NCI-H510A (cell line): ENCODE data around the gene HSPBP1.

Experiments used
- DNase-seq: peaks from one replicate; lab custom pipeline; 2025; lab: John Stamatoyannopoulos, UW

The HSPBP1 gene

DNA sequence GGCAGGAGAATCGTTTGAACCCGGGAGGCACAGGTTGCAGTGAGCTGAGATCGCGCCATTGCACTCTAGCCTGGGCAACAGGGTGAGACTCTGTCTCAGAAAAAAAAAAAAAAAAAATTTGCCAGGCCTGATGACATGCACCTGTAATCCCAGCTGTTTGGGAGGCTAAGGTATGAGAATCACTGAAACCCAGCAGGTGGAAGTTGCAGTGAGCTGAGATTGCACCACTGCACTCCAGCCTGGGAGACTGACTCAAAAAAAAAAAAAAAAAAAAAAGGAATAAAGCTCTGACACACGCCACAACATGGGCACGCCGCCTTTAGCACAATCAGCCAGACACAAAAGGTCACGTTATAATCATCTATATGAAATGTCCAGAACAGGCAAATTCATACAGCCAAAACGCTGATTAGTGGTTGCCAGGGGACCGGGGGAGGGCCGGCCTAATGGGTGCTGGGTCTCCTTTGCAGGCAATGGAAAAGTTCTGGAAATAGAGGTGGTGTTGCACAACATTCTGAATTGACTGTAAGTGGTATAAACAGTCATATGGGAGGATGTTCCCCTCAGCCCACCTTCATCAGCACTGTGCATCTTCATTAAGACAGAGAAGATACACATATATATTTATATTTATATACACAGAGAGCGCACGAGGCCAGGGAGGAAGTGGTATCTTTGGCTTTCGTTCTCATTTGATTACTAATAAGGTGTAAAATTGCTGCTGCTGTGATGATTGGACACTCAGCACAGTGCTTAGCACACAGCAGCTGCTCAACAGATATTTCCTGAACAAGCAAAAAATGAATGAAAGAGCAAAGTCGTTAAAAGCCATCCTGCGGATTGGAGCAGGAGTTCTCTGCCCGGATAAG lies 3.8 kb downstream of the HSPBP1 start:
- DNase-seq, result no peak

DNA sequence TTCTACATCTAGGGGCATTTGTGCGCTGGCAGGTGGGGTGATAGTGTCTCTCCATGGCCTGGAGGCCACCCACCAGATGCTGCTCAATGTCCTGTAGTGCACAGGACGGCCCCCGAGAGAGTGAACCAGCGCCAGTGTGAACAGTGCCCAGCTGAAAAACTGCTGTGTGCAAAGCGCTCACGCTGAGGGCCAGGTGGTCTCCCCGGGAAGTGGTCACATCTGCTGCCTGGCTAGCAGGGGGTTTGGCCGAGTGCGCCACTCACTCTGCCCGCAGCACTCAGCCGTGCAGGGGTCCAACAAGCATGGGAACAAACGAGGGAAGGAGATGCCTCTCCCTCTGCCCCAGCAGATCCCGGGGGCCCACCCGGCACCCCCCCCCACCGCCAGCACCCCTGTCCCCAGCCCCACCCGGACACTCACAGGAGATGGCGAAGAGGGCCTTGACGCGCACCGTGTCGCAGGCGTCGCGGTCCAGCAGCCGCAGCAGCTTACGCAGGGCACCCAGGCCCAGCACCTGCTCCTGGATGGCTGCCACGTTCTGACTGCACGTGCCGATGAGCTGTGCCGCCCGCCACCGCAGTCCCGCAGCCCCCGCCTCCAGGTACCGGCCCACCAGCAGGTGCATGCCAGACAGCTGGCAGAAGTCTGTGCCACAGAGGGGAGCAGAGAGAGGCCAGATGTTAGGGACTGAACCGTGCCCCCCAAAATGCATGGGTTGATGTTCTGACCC lies 5.8 kb downstream of the HSPBP1 start:
- DNase-seq, result no peak

DNA sequence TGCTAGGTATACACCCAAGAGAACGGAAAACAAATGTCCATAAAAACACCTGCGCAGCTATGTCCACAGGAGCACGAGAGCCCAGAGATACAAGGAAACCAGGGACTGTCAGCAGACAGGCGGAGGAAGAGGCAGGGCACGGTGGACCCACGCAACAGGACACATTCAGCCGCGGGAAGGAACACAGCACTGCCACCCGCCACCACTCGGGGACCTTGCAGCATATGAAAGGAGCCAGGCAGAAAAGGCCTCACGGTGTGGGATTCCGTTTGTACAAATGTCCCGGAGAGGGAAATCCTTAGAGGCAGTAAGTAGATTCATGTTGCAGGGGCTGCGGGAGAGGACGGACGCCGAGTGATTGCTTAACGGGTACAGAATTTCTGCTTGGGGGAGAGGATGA lies 7.8 kb downstream of the HSPBP1 start:
- DNase-seq, result no peak

DNA sequence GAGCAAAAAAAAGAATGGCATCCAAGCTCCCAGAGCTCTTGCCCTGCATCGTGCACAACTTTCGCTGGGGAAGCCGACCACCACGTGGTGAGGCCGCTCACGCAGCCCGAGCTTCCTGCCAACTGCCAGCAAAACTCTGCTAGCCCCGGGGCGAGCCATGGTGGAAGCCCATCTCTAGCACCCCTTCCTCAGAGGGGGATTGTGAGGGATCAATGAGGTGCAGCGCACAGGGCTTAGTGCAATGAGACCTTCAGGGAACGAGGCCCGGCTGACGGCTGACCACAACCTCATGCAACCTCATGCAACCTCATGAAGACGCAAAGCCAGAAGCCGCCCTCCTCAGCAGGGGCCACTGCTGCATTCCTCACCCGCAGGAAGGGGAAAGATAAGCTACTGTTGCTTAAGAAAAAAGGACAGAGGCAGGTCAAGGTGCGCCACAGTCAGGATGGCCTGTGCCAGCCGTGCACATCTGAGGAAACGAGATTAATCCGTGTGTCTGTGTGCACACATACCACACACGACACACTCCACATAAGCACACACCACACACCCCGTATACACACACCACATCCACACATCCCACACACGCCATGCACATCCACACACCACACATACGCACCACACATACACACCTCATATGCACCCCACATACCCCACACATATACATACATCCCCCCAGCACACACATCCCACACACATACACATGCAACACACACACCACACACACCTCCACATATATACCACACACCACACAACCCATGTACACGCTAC lies 9.6 kb downstream of the HSPBP1 start:
- no peak for DNase-seq

DNA sequence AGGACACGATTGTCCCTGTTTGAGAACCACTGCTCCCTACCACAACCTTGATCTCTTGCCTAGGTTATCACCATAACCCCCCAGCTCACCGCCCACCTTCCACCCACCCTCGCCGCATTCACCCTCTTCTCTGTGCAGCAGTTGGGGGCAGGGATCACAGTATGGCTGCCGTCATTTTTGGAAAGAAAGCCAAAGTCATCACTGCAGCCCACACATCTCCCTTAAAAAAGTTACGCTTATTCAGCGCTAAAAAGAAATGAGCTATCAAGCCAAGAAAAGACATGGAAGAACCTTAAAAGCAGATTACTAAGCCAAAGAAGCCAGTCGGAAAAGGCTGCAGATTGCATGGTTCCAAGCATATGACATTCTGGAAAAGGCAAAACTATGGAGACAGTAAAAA lies 10.6 kb downstream of the HSPBP1 start:
- no peak for DNase-seq

DNA sequence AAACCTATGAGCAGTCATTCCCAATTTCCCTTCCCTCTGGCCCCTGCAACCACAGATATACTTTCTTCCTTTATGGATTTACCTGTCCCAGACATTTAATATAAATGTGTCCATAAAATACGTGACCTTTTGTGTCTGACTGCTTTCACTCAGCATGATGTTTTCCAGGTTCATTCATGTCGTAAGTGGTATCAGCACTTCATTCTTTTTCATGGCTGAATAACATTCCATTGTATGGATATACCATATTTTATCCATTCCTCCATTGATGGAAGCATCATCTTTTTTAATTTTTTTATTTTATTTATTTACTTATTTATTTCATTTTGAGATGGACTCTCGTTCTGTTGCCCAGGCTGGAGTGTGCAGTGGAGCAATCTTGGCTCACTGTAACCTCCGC lies 13.1 kb downstream of the HSPBP1 start:
- no peak for DNase-seq

DNA sequence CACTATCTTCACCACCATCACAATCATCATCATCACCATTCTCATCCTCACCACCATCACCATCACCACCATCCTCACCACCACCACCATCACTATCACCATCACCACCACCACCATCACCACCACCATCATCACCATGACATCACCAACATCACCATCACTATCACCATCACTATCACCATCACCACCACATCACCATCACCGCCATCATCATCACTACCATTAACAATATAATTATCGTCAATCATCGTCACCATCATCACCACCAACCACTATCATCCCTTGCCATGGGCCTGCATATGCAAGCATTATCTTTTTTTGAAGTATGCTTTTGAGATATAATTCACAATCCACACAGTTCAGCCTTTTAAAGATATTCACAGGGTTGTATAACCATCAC lies 13.5 kb downstream of the HSPBP1 start:
- no peak for DNase-seq

DNA sequence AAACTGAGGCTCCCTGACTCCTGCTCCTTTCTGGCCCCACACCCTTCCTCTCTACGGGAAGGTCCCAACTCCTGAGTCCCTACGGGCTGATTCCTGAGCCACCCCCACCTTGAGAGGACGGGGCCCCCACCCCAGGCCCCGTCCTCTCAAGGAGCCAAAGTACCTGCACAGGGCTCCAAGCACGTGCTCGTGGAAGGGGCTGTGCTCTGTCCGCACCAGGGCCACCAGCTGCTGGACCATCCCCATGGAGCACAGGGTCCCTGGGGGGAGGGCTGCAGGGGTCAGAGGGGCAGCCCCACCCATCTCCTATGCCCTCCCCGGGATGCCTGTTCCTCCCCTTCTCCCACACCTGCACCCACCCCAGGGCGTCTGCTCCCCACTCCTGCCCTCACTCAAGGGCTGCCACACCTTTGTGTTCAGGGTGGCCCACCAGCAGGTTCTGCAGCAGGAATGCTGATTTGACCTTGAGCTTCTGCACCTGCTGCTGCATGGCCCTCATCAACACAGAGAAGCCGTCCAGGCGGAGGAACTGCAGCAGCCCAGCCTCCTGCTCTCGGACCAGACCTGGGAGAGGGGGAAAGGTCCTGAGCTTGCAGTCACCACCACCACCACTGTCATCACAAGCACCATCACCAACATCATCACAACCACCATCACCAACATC lies 14.1 kb downstream of the HSPBP1 start:
- DNase-seq, result no peak

DNA sequence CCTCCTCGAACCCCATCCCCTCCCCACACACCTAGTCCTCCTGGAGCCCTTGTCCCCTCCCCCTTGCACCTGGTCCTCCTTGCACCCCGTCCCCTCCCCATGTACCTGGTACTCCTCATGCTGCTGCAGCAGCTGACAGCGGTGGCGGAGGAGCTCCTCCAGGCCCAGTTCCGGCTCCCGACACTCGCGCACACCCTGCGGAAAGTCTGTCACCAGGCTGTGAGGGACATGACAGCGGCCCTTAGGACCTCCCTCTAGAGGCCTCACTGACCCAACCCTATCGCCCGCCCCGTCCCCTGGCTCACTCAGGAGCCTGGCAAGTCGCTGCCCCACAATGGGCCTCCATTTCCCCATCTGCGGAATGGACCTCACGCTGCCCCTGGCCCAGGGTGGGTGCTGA lies 14.7 kb downstream of the HSPBP1 start:
- no peak for DNase-seq

DNA sequence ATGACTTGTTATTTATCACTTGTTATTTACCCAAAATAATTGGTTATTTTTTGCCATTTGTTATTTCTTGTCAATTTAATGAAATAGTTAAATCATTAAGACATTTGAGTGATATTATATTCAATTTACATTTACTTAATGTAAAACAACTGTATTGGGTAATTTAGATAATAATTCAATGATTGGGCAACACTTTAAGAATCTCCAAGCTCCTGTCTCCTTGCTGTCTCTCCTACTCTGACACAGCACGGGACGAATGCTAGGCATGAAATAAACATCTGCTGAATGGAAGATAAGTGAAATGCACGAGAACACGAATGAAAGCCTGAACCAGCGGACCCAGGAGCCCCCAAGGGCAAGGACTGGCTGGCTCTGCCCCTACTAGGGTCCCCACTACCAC lies 15.4 kb downstream of the HSPBP1 start:
- DNase-seq, result no peak

DNA sequence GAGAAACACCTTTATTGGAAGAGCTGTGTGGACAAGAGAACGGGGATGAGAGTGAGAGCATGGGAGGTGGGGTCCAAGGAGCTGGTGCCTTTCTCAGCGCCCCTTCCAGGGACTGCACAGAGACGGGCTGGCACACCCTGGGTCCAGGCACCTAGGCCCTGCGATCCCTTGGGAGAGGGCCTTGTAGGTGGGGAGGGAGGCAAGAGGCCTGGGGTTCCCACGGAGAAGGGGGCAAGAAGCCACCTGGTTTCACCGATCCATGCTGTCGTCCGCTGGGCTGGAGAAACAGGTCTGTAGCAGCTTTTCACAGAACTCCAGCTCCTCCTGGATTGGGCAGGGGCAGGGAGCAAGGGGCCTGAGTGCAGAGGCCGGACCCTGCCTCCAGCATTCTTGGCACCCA lies 17.6 kb downstream of the HSPBP1 start:
- DNase-seq, result no peak

DNA sequence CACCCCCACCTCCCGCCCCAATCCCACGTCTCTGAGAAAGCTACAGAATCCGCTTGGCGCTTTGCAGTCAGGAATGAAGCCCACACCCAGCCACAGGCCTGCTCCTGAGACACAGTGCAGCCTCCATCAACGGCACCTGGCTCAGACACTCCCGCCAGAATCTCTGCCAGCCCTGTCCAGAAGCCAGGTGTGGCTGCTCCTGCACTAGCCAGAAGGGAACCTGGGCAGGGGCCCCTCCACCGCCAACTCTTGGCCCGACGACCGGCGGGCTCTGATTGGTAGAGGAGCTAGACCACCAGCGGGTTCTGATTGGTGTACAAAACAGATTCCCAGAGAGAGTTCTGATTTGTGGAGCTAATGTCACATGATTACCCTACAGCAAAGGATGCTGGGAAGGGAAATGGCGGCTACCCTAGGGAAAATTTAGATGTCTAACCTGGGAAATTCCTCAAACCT lies 18.2 kb downstream of the HSPBP1 start:
- no peak for DNase-seq

DNA sequence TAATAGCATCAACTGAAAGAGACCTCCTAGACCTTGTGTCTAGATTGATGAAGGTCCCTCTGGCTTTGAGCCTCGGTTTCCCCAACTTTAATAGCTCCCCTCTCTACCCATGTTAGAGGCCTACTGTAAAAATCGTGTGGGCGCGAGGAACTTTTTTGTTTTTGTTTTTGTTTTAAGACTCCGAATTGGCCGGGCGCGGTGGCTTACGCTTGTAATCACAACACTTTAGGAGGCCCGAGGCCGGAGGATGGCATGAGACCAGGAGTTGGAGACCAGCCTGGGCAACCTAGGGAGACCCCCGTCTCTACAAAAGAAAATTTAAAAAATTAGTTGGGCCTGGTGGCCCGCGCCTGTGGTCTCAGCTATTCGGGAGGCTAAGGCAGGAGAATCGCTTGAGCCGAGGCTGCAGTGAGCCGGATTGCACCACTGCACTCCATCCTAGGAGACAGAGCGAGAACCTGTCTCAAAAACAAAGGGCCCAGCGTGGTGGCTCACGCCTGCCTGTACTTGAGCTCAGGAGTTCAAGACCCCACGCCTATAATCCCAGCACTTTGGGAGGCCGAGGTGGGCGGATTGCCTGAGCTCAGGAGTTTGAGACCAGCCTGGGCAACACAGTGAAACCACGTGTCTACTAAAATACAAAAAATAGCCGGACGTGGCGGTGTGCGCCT lies 20.2 kb downstream of the HSPBP1 start:
- no peak for DNase-seq

DNA sequence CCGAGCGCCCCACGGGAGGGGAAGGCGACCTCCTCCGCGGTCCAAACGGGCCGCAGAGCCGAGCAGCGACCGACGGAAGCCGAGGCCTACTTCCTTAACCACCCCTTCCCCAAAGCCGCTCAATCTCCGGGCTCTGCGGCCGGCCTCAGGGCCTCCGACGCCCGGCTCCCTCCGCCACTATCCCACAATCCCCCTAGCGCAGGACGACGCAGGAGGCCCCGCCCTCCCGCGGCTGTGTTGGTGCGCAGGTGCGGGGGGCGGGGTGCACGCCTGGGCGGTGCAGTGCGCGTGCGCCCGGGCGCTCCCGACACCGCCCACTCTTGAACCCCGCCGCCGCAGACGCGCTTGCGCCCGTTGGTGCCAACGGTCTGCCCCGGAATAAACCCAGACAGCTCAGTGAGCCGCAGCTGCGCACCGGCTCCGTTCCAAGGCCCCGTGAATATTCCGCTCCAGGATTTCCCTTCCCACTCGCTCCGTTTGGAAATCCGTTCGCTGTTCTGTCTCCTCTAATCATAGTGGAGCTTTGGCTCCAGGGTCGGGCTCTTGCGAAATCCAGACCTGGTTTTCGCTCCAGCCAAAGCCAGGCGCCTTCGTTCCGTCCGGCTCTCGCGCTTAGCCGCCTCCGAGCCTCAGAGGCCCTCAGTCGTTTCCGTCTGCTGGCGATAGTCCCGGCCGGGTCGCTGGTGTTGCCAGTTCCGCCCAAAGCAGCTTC lies 20.9 kb downstream of the HSPBP1 start, which contains the start of gene PPP6R1:
Gene PPP6R1 (minus strand): TSS at position 190 of the 712 bp plus-strand sequence. CDS start 11,914 bp downstream, outside the sequence.
- DNase-seq, result peak; percentile 96

DNA sequence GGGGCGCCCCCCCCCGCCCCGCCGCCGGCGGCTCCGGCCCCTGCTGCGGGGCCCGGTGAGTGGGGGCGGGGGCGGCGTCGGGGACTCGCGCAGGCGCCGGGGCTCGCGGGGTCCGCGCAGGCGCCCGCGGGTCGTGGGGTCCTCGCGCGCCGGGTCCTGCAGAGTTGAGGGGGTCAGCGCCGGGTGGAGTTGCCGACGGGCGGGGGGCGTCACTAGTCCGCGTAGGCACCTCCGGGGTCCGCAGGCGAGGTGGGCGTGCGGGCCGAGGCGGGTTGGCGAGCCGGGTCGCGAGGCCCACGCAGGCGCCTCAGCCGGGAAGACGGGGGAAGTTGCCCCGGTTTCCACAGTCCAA lies 21.5 kb downstream of the HSPBP1 start:
- DNase-seq, result no peak

DNA sequence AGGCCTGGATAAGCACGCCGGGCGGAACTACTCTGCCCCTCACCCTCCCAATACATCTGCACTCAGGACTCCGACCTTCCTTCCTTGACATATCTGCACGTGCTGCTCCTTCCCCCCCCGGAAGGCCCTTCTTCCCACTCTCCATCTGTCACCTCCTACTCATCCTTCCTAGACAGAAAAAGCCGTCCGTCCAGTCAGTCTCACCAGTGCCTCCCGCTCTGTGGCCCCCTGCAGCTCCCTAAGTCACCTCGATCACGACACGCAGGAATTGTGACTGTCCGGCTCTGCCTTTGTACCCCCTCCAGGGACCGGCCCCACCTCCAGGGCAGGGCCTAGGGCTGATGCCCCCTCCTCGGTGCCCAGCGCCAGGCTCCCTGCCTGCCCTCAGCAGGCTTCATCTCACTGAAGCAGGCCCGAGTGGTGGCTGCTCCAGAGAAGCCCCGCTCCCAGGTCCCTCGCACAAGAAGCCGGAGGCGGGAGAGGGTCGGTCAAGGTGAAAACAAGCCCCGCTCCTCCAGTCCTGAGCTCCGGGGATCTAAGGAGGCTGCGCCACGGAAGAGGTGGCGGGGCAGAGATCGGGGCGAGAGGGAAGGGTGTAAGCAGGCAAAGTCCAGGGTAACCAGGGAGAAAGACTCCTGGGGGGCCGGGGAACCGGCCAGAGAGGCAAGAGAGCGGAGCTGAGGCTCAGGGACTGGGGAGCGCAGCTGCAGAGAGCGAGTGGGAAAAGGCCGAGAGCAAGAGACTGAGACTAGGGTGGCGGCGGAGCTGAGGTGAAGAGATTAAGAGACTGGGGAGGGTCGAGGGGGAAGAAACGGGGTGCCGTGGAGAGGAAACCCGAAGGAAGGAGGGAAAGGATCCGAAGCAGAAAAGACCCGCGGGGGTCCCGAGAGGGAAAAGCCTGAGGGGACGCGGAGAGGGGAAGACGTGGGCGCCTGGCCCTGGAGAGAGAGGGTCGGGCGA lies 22.2 kb downstream of the HSPBP1 start:
- DNase-seq, result no peak

DNA sequence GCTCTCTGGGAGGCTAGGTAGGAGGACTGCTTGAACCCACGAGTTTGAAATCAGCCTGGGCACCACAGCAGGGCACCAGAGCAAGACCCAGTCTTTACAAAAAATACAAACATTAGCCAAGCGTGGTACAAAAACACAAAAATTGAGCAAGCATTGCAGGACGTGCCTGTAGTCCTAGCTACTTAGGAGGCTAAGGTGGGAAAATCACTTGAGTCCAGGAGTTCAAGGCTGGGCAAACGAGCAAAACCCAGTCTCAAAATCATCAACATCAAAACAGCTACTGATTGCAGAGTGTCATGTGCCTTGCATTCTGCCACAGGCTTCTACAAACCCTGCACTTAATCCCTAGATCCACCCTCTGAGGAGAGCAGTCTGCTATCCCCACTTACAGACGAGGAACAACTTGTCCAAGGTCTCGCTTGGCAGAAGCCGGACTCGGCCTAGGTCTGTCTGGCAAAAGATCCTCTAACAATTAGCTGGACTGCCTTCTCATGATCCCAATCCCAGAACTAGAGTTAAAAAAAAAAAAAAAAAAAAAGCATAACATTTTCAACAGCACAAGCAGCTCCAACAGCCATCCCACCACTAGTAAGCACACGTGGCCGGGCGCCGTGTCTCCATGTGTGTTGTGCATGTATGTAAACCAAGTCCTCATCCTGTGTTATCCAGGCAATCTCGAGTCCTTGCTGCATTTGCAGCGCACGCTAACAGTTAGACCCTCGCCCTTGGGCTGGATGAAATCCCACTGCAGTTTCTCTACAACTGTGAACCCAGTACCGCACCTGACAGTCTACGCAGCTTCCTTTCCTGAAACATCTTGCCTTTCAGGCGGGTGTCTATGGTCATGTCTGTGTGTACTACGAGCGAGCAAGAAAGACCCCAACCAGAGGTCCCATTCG lies 23.1 kb downstream of the HSPBP1 start:
- DNase-seq, result no peak

DNA sequence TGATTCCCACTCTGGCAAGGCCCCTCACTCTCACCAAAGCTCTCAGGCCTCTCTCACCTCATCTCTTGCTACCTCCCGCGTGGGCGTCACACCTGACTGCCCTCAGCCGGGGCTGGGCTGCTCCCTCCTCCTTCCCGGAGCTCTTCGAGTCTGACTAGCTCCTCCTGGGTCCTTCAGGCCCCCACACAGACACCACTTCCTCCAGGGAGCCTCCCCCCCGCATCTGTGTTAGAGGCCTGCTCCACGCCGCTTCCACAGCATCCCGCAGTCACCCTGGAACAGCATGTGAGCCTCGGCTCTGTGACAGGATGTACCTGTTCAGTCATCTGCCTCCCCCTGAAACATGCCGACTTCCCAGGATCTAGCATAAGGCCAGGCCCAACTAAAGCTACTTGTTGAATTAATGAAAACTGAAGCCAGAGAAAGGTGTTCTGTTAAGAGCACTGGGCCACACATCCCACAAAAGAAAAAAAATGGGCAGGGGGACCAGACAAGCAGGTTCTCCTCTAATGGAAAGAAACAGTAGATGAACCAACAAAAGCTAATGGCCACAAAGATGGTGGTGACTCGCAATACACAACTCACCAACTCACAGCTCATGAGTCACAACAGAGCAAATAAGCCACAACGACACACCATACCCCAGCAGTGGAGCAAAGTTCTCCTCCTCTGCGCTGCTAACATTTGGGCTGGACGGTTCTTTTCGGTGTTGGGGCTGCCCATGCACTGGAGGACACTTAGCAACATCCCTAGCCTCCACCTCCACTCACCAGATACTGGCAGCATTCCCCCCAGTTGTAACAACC lies 24.1 kb downstream of the HSPBP1 start:
- no peak for DNase-seq
